Mesendoderm (in vitro differentiated cells): ENCODE results near the gene UQCRQ. TPM values are rescaled to one million over a fixed set of nuclear protein-coding genes. Genes with fewer than 3 reads are reported as not detected.

Experiments used
- DNase-seq: peaks from one replicate; pipeline ENCODE4 v3.0.0; 2013
- H2AK5ac ChIP-seq: 2 replicates; pipeline ENCODE4 v1.6.1; 2013; ENCODE audit warnings: low read length, inconsistent platforms
- H2BK120ac ChIP-seq: 2 replicates; pipeline ENCODE4 v1.6.1; 2013; ENCODE audit warnings: low read depth, mild to moderate bottlenecking, low read length, moderate library complexity, mixed read lengths
- H2BK15ac ChIP-seq: replicated peaks from 2 replicates; pipeline ENCODE4 v1.6.1; 2013; ENCODE audit warnings: low read depth, mild to moderate bottlenecking, moderate library complexity
- H2BK5ac ChIP-seq: 2 replicates; pipeline ENCODE4 v1.6.1; 2013; ENCODE audit warnings: low read length, inconsistent platforms
- H3K18ac ChIP-seq: 2 replicates; pipeline ENCODE4 v1.6.1; 2013; ENCODE audit warnings: mild to moderate bottlenecking, low read length, mixed read lengths
- H3K23ac ChIP-seq: one replicate; pipeline ENCODE4 v1.6.1; 2013; ENCODE audit warnings: low read length
- H3K27ac ChIP-seq: 2 replicates; pipeline ENCODE4 v1.5.1; 2013; ENCODE audit warnings: low read depth, mild to moderate bottlenecking, inconsistent platforms, low read length, moderate library complexity
- H3K27me3 ChIP-seq: 2 replicates; pipeline ENCODE4 v1.6.1; 2013; ENCODE audit warnings: low read length, control low read depth, mild to moderate bottlenecking, inconsistent platforms; ENCODE audit not compliant: insufficient read depth, poor library complexity
- H3K36me3 ChIP-seq: 2 replicates; pipeline ENCODE4 v1.6.1; 2013; ENCODE audit warnings: low read length, inconsistent platforms; ENCODE audit not compliant: control insufficient read depth, insufficient read depth
- H3K4ac ChIP-seq: one replicate; pipeline ENCODE4 v1.6.1; 2013; ENCODE audit warnings: low read depth, mild to moderate bottlenecking, low read length, moderate library complexity
- H3K4me1 ChIP-seq: 2 replicates; pipeline ENCODE4 v1.6.1; 2013; ENCODE audit warnings: low read depth, low read length, inconsistent platforms; ENCODE audit not compliant: control insufficient read depth
- H3K4me2 ChIP-seq: 2 replicates; pipeline ENCODE4 v1.6.1; 2013; ENCODE audit warnings: low read length
- H3K4me3 ChIP-seq: 2 replicates; pipeline ENCODE4 v1.5.1; 2013; ENCODE audit warnings: mild to moderate bottlenecking, low read length
- H3K56ac ChIP-seq: one replicate; pipeline ENCODE4 v1.6.1; 2013; ENCODE audit warnings: low read length
- H3K79me1 ChIP-seq: 2 replicates; pipeline ENCODE4 v1.6.1; 2013; ENCODE audit warnings: low read length, inconsistent platforms
- H3K79me2 ChIP-seq: 2 replicates; pipeline ENCODE4 v1.6.1; 2013; ENCODE audit warnings: mild to moderate bottlenecking, low read length; ENCODE audit not compliant: control insufficient read depth, insufficient read depth
- H3K9ac ChIP-seq: 2 replicates; pipeline ENCODE4 v1.6.1; 2013; ENCODE audit warnings: low read length, inconsistent platforms
- H4K5ac ChIP-seq: one replicate; pipeline ENCODE4 v1.6.1; 2013; ENCODE audit warnings: low read length
- H4K8ac ChIP-seq: one replicate; pipeline ENCODE4 v1.6.1; 2013; ENCODE audit warnings: low read depth, mild to moderate bottlenecking, control low read depth, low read length, moderate library complexity
- WGBS: extraction: QIAGEN DNeasy Blood & Tissue Kit; methylation state at CpG from one replicate; pipeline ENCODE4 v1.1.7; 2013; ENCODE audit warnings: low lambda C conversion rate, missing lambda C conversion rate; ENCODE audit not compliant: insufficient coverage; ENCODE audit errors: extremely low coverage; 5-methylcytosine and 5-hydroxymethylcytosine counted together
- polyA plus RNA-seq, 2 experiments: library from polyadenylated mRNA; stranded (reverse); fragments of 200-250 nt; gene quantifications; one replicate each; pipeline ENCODE4 v1.2.3, GENCODE V29; 2013

The UQCRQ gene
- polyA plus RNA-seq (2013, experiment 1 of 2), result 559 TPM
- polyA plus RNA-seq (2013, experiment 2 of 2), result 561 TPM

DNA sequence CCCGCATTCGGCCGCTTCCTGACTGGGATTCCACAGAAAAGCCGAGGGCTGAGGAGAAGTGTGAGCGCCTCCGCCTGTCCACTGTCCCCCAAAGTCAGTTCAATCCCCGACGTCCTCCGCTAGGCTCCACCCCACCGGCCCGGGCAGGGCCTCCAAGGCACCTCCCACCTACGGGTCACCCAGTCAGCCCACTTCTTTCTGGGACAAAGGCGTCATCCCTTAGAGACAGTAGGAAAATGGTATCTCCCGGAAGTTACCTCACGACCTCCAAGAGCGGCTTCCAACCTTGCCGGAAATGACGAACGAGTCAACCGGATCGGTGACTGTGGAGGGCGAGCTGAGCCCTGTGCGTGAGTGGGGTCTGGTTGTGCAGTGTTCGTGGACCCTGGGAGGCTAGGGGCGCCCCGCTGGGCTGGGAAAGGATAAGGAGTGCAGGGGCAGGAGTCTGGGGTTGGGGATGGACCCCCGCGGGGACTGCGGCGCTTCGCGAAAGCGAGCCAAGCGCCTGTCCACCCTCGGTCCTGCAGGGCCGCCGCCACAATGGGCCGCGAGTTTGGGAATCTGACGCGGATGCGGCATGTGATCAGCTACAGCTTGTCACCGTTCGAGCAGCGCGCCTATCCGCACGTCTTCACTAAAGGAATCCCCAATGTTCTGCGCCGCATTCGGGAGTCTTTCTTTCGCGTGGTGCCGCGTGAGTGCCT is at the start of gene UQCRQ, which contains the start of gene GDF9:
Gene UQCRQ (plus strand): TSS at position 301 of the 704 bp plus-strand sequence. CDS start 240 bp downstream, at position 541.
Gene GDF9 (minus strand): TSS at position 128 of the 704 bp plus-strand sequence. CDS start 1,936 bp downstream, outside the sequence.
- no peak within 1 kb of the TSS for H2BK120ac ChIP-seq
- peak within 1 kb of the TSS; percentile 65 for H2AK5ac ChIP-seq
- H3K23ac ChIP-seq, result peak within 1 kb of the TSS; percentile 30
- no peak within 1 kb of the TSS for H3K4ac ChIP-seq
- H3K27me3 ChIP-seq, result no peaks in the 10 kb centered on the region
- H3K18ac ChIP-seq, result peak within 1 kb of the TSS; percentile 31
- peaks cover 2% of the 10 kb centered on the region for H3K4me1 ChIP-seq
- no peak within 1 kb of the TSS for H2BK15ac ChIP-seq
- peak within 1 kb of the TSS; percentile 77 for H4K5ac ChIP-seq
- H3K9ac ChIP-seq, result peak within 1 kb of the TSS; percentile 91
- H3K79me2 ChIP-seq, result peaks cover 11% of the 10 kb centered on the region
- H2BK5ac ChIP-seq, result peak within 1 kb of the TSS; percentile 15
- H3K79me1 ChIP-seq, result peaks cover 9% of the 10 kb centered on the region
- H3K36me3 ChIP-seq, result peaks cover 2% of the 10 kb centered on the region
- WGBS, result no CpG with 5 or more reads among the region's 55 CpGs
- H3K56ac ChIP-seq, result peak within 1 kb of the TSS; percentile 96
- peak within 1 kb of the TSS; percentile 70 for H3K27ac ChIP-seq
- no peak within 1 kb of the TSS for H4K8ac ChIP-seq
- peak within 1 kb of the TSS; percentile 89 for H3K4me3 ChIP-seq
- peak within 1 kb of the TSS; percentile 96 for H3K4me2 ChIP-seq
- peak; percentile 100 for DNase-seq

DNA sequence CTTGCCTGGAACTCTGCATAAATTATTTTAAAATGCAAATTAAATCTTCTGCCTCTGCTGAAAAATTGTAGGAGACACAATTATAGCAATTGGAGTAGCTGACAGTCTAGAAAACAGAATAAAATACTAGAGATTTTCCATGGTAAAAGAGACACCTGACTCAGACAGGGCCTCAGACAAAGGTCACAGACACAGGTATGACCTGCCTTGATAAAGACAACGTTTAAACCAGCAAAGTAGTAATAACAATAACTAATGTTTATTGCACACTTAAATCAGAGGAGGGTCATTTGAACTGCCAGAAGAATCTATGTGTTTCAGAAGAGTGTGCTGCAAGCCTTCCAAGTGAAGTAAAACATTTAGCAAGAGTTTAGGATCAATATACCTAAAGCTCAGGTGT is 49.4 kb upstream of the UQCRQ start:
- H2BK5ac ChIP-seq, result no peak overlapping the region
- H3K27me3 ChIP-seq, result peaks cover 21% of the 10 kb centered on the region
- H3K9ac ChIP-seq, result no peak overlapping the region
- no peak overlapping the region for H4K5ac ChIP-seq
- H3K4me3 ChIP-seq, result no peak overlapping the region
- no peak overlapping the region for H3K56ac ChIP-seq
- WGBS, result no CpG with 5 or more reads among the region's 1 CpG
- H2AK5ac ChIP-seq, result no peak overlapping the region
- no peak overlapping the region for H3K4me2 ChIP-seq
- H2BK15ac ChIP-seq, result no peak overlapping the region
- H3K23ac ChIP-seq, result no peak overlapping the region
- no peaks in the 10 kb centered on the region for H3K36me3 ChIP-seq
- H3K18ac ChIP-seq, result no peak overlapping the region
- no peak for DNase-seq
- H2BK120ac ChIP-seq, result no peak overlapping the region
- no peak overlapping the region for H4K8ac ChIP-seq
- H3K27ac ChIP-seq, result no peak overlapping the region
- no peaks in the 10 kb centered on the region for H3K79me1 ChIP-seq
- no peak overlapping the region for H3K4ac ChIP-seq
- H3K4me1 ChIP-seq, result no peaks in the 10 kb centered on the region
- H3K79me2 ChIP-seq, result no peaks in the 10 kb centered on the region

DNA sequence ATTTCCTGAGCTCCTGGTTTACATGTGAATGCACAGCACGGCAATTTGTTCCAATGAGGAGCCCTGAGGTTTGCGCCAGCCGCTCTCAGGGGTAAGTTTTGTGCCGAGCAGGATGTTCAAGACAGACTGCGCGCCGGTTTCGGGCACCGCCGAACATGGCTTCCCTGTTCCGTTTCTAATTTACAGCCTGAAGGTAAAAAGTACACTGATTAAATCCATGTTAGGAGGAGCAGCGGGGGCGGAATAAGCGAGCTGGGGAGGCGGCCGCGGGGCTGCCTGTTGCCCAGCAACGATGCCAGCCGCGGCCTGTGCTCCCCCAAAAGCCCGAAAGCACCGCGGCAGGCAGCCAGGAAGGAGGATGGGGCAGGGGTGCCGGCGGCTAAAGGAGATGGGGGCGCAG is 47.0 kb upstream of the UQCRQ start:
- Histone ChIP-seq H3K4ac (no peak overlapping the region), H3K56ac (no peak overlapping the region), H2BK5ac (no peak overlapping the region), H2BK15ac (no peak overlapping the region), H3K18ac (no peak overlapping the region), H4K5ac (no peak overlapping the region), H2BK120ac (no peak overlapping the region), H3K79me1 (no peaks in the 10 kb centered on the region), H3K4me1 (no peaks in the 10 kb centered on the region), H3K23ac (no peak overlapping the region), H4K8ac (no peak overlapping the region), H3K27me3 (peaks cover 3% of the 10 kb centered on the region), H2AK5ac (no peak overlapping the region), H3K9ac (no peak overlapping the region), H3K36me3 (no peaks in the 10 kb centered on the region), H3K4me3 (no peak overlapping the region), H3K27ac (no peak overlapping the region), H3K79me2 (no peaks in the 10 kb centered on the region), H3K4me2 (no peak overlapping the region)
- WGBS, result no CpG with 5 or more reads among the region's 26 CpGs
- DNase-seq, result no peak

DNA sequence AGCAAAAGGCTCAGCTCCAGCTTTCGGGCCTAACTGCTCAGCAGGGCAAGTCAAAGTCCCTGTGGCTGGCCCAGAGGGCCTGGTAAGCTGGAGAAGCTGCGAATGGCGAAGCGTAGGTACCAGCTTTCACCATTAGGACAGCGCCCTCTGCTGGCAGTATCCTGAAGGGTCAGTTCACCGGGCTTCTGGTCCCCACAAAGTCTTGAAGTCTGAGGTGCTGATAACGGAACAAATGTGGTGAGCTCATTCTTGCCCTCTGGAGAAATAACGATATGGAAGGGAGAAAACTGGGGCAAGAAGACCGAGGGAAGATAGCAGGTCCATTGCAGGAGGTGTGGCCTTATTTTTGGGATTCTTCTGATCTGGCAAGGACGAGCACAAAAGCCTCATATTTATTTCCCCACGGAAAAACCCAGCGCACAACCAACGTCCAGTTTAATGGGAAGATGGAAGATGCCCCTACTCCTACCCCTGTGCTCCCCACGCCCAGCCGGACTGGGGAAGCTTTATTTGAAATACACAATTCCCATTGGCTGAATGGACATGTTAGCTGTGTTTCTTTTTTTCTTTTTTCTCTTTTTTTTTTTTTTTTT is 46.2 kb upstream of the UQCRQ start:
- Histone ChIP-seq H3K79me2 (no peaks in the 10 kb centered on the region), H2BK15ac (no peak overlapping the region), H3K27ac (no peak overlapping the region), H3K4ac (no peak overlapping the region), H4K5ac (no peak overlapping the region), H3K36me3 (no peaks in the 10 kb centered on the region), H3K79me1 (no peaks in the 10 kb centered on the region), H3K18ac (no peak overlapping the region), H3K23ac (no peak overlapping the region), H4K8ac (no peak overlapping the region), H2AK5ac (no peak overlapping the region), H3K9ac (no peak overlapping the region), H3K4me1 (no peaks in the 10 kb centered on the region), H3K4me3 (no peak overlapping the region), H3K27me3 (peaks cover 2% of the 10 kb centered on the region), H3K4me2 (no peak overlapping the region), H2BK5ac (no peak overlapping the region), H2BK120ac (no peak overlapping the region), H3K56ac (no peak overlapping the region)
- no CpG with 5 or more reads among the region's 15 CpGs for WGBS
- peak; percentile 95 for DNase-seq

DNA sequence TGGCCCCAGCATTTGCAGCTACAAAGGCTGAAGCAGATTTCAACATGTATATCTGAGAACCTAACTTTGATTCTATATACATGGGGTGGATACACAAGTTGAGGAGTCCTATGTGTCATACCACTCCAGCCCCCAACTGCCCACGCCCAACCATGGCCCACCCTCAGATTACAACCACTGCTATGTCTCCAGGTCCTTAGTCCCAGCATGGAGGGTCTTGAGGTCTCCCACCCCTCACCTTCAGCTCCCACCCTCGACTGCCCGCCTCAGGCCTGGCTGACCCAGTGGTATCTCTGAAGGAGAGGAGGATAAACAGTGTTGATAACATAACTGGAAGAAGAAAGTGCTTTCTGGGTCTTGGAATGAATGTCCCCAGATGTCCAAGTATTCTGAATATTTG is 45.1 kb upstream of the UQCRQ start:
- Histone ChIP-seq H3K4me2 (no peak overlapping the region), H4K8ac (no peak overlapping the region), H3K56ac (no peak overlapping the region), H2BK120ac (no peak overlapping the region), H3K9ac (no peak overlapping the region), H3K27ac (no peak overlapping the region), H3K4me1 (no peaks in the 10 kb centered on the region), H3K23ac (no peak overlapping the region), H2BK5ac (no peak overlapping the region), H3K79me1 (no peaks in the 10 kb centered on the region), H3K4ac (no peak overlapping the region), H2AK5ac (no peak overlapping the region), H3K27me3 (peaks cover under 1% of the 10 kb centered on the region), H3K4me3 (no peak overlapping the region), H3K18ac (no peak overlapping the region), H3K79me2 (no peaks in the 10 kb centered on the region), H3K36me3 (no peaks in the 10 kb centered on the region), H4K5ac (no peak overlapping the region), H2BK15ac (no peak overlapping the region)
- DNase-seq, result no peak
- WGBS, result no CpG with 5 or more reads among the region's 3 CpGs
